OCI-LY7 (cell line): Measurements from ENCODE around the gene EMSY. TPM values are rescaled to one million over a fixed set of nuclear protein-coding genes. Genes with fewer than 3 reads are reported as not detected.

Source experiments
- BruUV-seq: library from RNA; stranded (reverse); fragments of 400-500 nt; replicated peaks from 2 replicates; lab custom pipeline; 2021; lab: Mats Ljungman, UMichigan
- CTCF ChIA-PET: fragments of 300-600 bp; sonication (Branson Sonifier 250); formaldehyde crosslinking; loops from one replicate; lab custom pipeline; 2022; ENCODE audit warnings: antibody characterized with exemption; ENCODE audit not compliant: unreplicated experiment; lab: Charles Lee
- POLR2A ChIA-PET: fragments of 300-600 bp; sonication (Branson Sonifier 250); formaldehyde crosslinking; loops from one replicate; lab custom pipeline; 2022; ENCODE audit warnings: antibody characterized with exemption; lab: Charles Lee
- DNase-seq: peaks from one replicate; pipeline ENCODE4 v3.0.0-alpha.2; 2015; ENCODE audit warnings: low spot score
- H2AFZ ChIP-seq: fragments of 200-600 bp; sonication (generic), shearing (Covaris generic); 2 replicates; pipeline ENCODE4 v1.6.1; 2014; ENCODE audit warnings: mild to moderate bottlenecking, antibody characterized with exemption, low read length, moderate library complexity
- H3K27ac ChIP-seq: fragments of 200-600 bp; sonication (generic); 2 replicates; pipeline ENCODE4 v1.5.1; 2014; ENCODE audit warnings: mixed run types, low read depth, mild to moderate bottlenecking, moderate library complexity, low read length, inconsistent platforms; ENCODE audit not compliant: poor library complexity, severe bottlenecking
- H3K36me3 ChIP-seq: fragments of 200-600 bp; sonication (generic); 2 replicates; pipeline ENCODE4 v1.6.1; 2014; ENCODE audit warnings: mild to moderate bottlenecking, antibody characterized with exemption, low read length, moderate library complexity, mixed read lengths; ENCODE audit not compliant: insufficient read depth
- H3K4me1 ChIP-seq: fragments of 200-600 bp; sonication (generic); 2 replicates; pipeline ENCODE4 v1.5.1; 2014; ENCODE audit warnings: mild to moderate bottlenecking, low read length; ENCODE audit not compliant: insufficient read depth, poor library complexity, severe bottlenecking
- H3K4me2 ChIP-seq: fragments of 200-600 bp; sonication (generic); 2 replicates; pipeline ENCODE4 v1.6.1; 2014; ENCODE audit warnings: mild to moderate bottlenecking, low read length
- H3K4me3 ChIP-seq: fragments of 200-600 bp; sonication (generic); 2 replicates; pipeline ENCODE4 v1.5.1; 2014; ENCODE audit warnings: mild to moderate bottlenecking, low read depth, low read length; ENCODE audit not compliant: poor library complexity, severe bottlenecking
- H3K79me2 ChIP-seq: fragments of 200-600 bp; sonication (generic); 2 replicates; pipeline ENCODE4 v1.6.1; 2016; ENCODE audit warnings: low read depth, mild to moderate bottlenecking, low read length, moderate library complexity, mixed read lengths; ENCODE audit not compliant: insufficient read depth
- H3K9me2 ChIP-seq: fragments of 200-600 bp; sonication (generic); 2 replicates; pipeline ENCODE4 v1.6.1; 2016; ENCODE audit warnings: mild to moderate bottlenecking, low read length, mixed read lengths; ENCODE audit not compliant: insufficient read depth
- H3K9me3 ChIP-seq: fragments of 200-600 bp; sonication (generic); 2 replicates; pipeline ENCODE4 v1.6.1; 2014; ENCODE audit warnings: mild to moderate bottlenecking, mixed run types, low read length, mixed read lengths
- H4K20me1 ChIP-seq: fragments of 200-600 bp; sonication (generic); 2 replicates; pipeline ENCODE4 v1.6.1; 2014; ENCODE audit warnings: mild to moderate bottlenecking, antibody characterized with exemption, low read length, moderate library complexity, mixed read lengths; ENCODE audit not compliant: insufficient read depth
- CTCF ChIP-seq: fragments of 200-600 bp; sonication (generic); conservative IDR thresholded peaks from 2 replicates; pipeline ENCODE4 v1.5.1; 2014; ENCODE audit warnings: mild to moderate bottlenecking, antibody characterized with exemption, low read length, moderate library complexity, mixed read lengths
- EZH2phosphoT487 ChIP-seq: fragments of 200-600 bp; sonication (generic); IDR thresholded peaks from 2 replicates; pipeline ENCODE4 v1.6.1; 2018; ENCODE audit warnings: low read depth, borderline replicate concordance, mild to moderate bottlenecking, mixed run types, antibody characterized with exemption, low read length, moderate library complexity, mixed read lengths
- intact Hi-C: fragments of 100-400 bp; cut with micrococcal nuclease; formaldehyde crosslinking; loops from one replicate; pipeline ENCODE4 v1.10.0; 2022; ENCODE audit not compliant: unreplicated experiment
- total RNA-seq, 2 experiments: library from RNA; depleted of rRNA in 1 of 2; stranded (reverse); fragments of >200 nt in 1 of 2; shearing (Covaris generic) in 1 of 2; gene quantifications; 2 replicates each; pipeline ENCODE4 v1.2.3, GENCODE V29; 2014 to 2022

Gene EMSY
- total RNA-seq, 2 experiments from 2014 or later, result 26.3 to 29.8 TPM

- intact Hi-C loops, result no loop called here
- ChIA-PET POLR2A (no interaction called here), CTCF (no interaction called here)
- Histone ChIP-seq H3K9me2 (no peaks in the 10 kb centered on the region), H3K4me1 (peaks cover 21% of the 10 kb centered on the region), H2AFZ (no peak overlapping the region), H3K79me2 (no peaks in the 10 kb centered on the region), H3K27ac (no peak overlapping the region), H3K4me2 (no peak overlapping the region), H3K36me3 (no peaks in the 10 kb centered on the region), H3K4me3 (no peak overlapping the region), H4K20me1 (no peaks in the 10 kb centered on the region), H3K9me3 (no peaks in the 10 kb centered on the region)
- TF ChIP-seq EZH2phosphoT487 (no peak), CTCF (no peak)
- no peak for DNase-seq
- no TSS peak for BruUV-seq
Measured at GRCh38 chr11:76406359-76406758, 38.5 kb upstream of the EMSY start.

- no peaks in the 10 kb centered on the region for H3K9me2 ChIP-seq
- H3K9me3 ChIP-seq, result no peaks in the 10 kb centered on the region
- no peak for TF ChIP-seq CTCF
- TF ChIP-seq EZH2phosphoT487, result no peak
- H3K27ac ChIP-seq, result peak overlapping the region; percentile 17
- H3K4me2 ChIP-seq, result peak overlapping the region; percentile 67
- peak; percentile 45 for DNase-seq
- no peaks in the 10 kb centered on the region for H3K36me3 ChIP-seq
- intact Hi-C loops, result no loop called here
- peaks cover 21% of the 10 kb centered on the region for H3K4me1 ChIP-seq
- peak overlapping the region; percentile 95 for H2AFZ ChIP-seq
- no TSS peak for BruUV-seq
- ChIA-PET POLR2A (interaction anchor here (0.5 to 0.7 kb wide), 2 partner anchors 183 to 560 kb away, joined by 3 read pairs; no protein-coding TSS in a partner anchor), CTCF (no interaction called here)
- H3K79me2 ChIP-seq, result no peaks in the 10 kb centered on the region
- peak overlapping the region; percentile 43 for H3K4me3 ChIP-seq
- no peaks in the 10 kb centered on the region for H4K20me1 ChIP-seq
Measured at GRCh38 chr11:76408171-76408965, 36.5 kb upstream of the EMSY start.

- CTCF ChIA-PET, result no interaction called here
- no peaks in the 10 kb centered on the region for H4K20me1 ChIP-seq
- H3K9me3 ChIP-seq, result no peaks in the 10 kb centered on the region
Measured at GRCh38 chr11:76410851-76411357, 33.9 kb upstream of the EMSY start.

More at GRCh38 chr11:76410851-76411357, 33.9 kb upstream of the EMSY start:
- Histone ChIP-seq H3K4me3 (no peak overlapping the region), H3K4me1 (peaks cover 21% of the 10 kb centered on the region), H2AFZ (no peak overlapping the region), H3K9me2 (no peaks in the 10 kb centered on the region), H3K36me3 (no peaks in the 10 kb centered on the region), H3K4me2 (no peak overlapping the region), H3K79me2 (no peaks in the 10 kb centered on the region), H3K27ac (no peak overlapping the region)
- intact Hi-C loops, result no loop called here
- POLR2A ChIA-PET, result no interaction called here
- TF ChIP-seq EZH2phosphoT487 (no peak), CTCF (no peak)
- DNase-seq, result no peak
- no TSS peak for BruUV-seq
